ENCODE measurements around the gene NFIA.

Gene NFIA

DNA sequence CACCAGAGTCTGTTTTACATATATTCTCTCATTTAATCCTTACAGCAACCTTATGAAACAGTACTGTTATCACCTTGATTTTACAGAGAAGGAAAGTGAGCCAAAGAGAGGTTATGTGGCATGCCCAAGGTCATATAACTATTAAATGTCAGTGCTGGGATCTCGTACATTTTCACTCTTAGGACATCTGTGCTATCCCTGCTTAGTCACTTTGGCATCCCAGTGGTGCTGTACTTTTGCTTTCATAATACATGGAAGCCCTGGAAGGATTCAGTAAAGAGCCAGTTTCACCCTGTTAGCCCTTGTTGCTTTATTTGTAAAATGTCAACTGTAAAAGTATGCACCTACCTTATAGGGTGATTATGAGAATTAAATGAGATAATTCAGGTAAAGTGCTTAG, 104.4 kb downstream of the NFIA start:
- 88% methylated on average over 1 of the region's 1 CpG; no CpG with 5 or more reads in 1 of the 2 experiments for WGBS, 2 experiments (ENCODE audit: insufficient coverage in 2 of 2)
- no peaks in the 10 kb centered on the region for H3K4me1 ChIP-seq (ENCODE audit: control insufficient read depth, insufficient read depth, low read length, poor library complexity, severe bottlenecking)
- no peaks in the 10 kb centered on the region for H3K9me3 ChIP-seq (ENCODE audit: control insufficient read depth, low read length)
- no peaks in the 10 kb centered on the region for H3K36me3 ChIP-seq (ENCODE audit: control insufficient read depth, insufficient read depth, low read length)
- no peak overlapping the region for H3K27ac ChIP-seq (ENCODE audit: low read depth, low read length, severe bottlenecking)
- H3K4me3 ChIP-seq (ENCODE audit: extremely low read depth, insufficient read depth, low read length, poor library complexity, severe bottlenecking), result no peak overlapping the region

DNA sequence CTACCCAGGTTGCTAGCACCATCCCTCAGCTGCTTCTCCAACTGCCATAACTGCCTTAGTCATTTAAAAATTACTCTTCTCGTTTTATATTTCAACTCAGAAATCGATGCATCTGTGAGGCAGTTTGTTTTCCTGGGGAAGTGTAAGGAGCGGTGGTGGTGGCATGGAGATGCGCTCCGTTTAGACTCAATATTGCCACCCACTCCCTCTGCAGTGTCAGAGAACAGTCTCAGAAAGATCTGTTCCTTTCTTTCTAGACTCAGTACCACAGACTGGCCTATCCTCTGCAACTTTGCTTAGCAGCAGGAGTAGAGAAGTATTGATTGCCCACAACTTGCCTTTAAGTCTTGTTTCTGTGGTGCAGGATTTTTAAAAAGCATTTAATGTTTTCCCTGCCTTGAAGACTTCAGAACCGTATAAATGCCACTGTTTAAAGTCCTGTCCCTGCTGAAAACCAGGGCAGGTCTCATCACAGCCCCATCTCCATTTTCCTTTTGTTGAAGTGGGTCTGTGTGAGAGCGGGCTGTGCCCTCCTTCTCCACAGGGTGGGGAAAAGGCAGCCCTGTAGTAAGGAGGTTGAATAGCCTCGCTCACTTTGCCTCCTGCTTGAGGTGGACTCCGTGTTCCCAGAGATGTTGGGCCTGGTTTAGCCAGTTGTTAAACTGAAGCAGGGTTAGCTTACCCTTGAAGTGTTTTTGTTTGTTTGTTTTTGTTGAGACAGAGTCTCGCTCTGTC, 105.2 kb downstream of the NFIA start:
- 81 to 89% methylated on average over 4 to 7 of the region's 10 CpGs for WGBS, 2 experiments (ENCODE audit: insufficient coverage in 2 of 2)
- no peaks in the 10 kb centered on the region for H3K9me3 ChIP-seq (ENCODE audit: control insufficient read depth, low read length)
- H3K27ac ChIP-seq (ENCODE audit: low read depth, low read length, severe bottlenecking), result no peak overlapping the region
- no peaks in the 10 kb centered on the region for H3K4me1 ChIP-seq (ENCODE audit: control insufficient read depth, insufficient read depth, low read length, poor library complexity, severe bottlenecking)
- no peak overlapping the region for H3K4me3 ChIP-seq (ENCODE audit: extremely low read depth, insufficient read depth, low read length, poor library complexity, severe bottlenecking)
- no peaks in the 10 kb centered on the region for H3K36me3 ChIP-seq (ENCODE audit: control insufficient read depth, insufficient read depth, low read length)

- H3K9me3 ChIP-seq (ENCODE audit: control insufficient read depth, low read length), result no peaks in the 10 kb centered on the region
- WGBS, 2 experiments (ENCODE audit: insufficient coverage in 2 of 2), result 96 to 100% methylated on average over 3 to 4 of the region's 4 CpGs
Measured at GRCh38 chr1:61190153-61190552, 107.8 kb downstream of the NFIA start.

GRCh38 chr1:61190618-61191432, 108.5 kb downstream of the NFIA start:
- H3K9me3 ChIP-seq (ENCODE audit: control insufficient read depth, low read length), result no peaks in the 10 kb centered on the region
- H3K36me3 ChIP-seq (ENCODE audit: control insufficient read depth, insufficient read depth, low read length), result no peaks in the 10 kb centered on the region
- H3K27ac ChIP-seq (ENCODE audit: low read depth, low read length, severe bottlenecking), result no peak overlapping the region
- H3K4me3 ChIP-seq (ENCODE audit: extremely low read depth, insufficient read depth, low read length, poor library complexity, severe bottlenecking), result no peak overlapping the region
- WGBS, 2 experiments (ENCODE audit: insufficient coverage in 2 of 2), result 78 to 86% methylated on average over 4 of the region's 5 CpGs
- H3K4me1 ChIP-seq (ENCODE audit: control insufficient read depth, insufficient read depth, low read length, poor library complexity, severe bottlenecking), result no peaks in the 10 kb centered on the region

More at GRCh38 chr1:61190153-61190552, 107.8 kb downstream of the NFIA start:
- H3K36me3 ChIP-seq (ENCODE audit: control insufficient read depth, insufficient read depth, low read length), result no peaks in the 10 kb centered on the region
- H3K4me3 ChIP-seq (ENCODE audit: extremely low read depth, insufficient read depth, low read length, poor library complexity, severe bottlenecking), result no peak overlapping the region
- no peak overlapping the region for H3K27ac ChIP-seq (ENCODE audit: low read depth, low read length, severe bottlenecking)
- no peaks in the 10 kb centered on the region for H3K4me1 ChIP-seq (ENCODE audit: control insufficient read depth, insufficient read depth, low read length, poor library complexity, severe bottlenecking)

DNA sequence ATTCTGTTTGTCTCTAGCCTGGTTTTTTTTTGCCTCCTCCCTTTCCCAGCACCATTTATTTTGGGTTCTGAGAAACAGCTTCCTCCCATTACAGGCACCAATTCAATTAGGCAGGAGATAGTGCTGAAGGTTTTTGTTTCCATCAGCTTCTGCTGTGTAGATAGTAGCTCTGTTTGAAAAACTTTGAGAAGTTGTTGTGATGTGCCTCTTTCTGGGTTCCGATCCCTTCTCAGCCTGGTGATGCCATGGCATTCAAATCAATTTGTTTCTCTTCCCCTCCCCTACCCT, 109.0 kb downstream of the NFIA start:
- Histone ChIP-seq H3K4me1 (ENCODE audit: control insufficient read depth, insufficient read depth, low read length, poor library complexity, severe bottlenecking) (no peaks in the 10 kb centered on the region), H3K27ac (ENCODE audit: low read depth, low read length, severe bottlenecking) (no peak overlapping the region), H3K36me3 (ENCODE audit: control insufficient read depth, insufficient read depth, low read length) (no peaks in the 10 kb centered on the region), H3K9me3 (ENCODE audit: control insufficient read depth, low read length) (no peaks in the 10 kb centered on the region), H3K4me3 (ENCODE audit: extremely low read depth, insufficient read depth, low read length, poor library complexity, severe bottlenecking) (no peak overlapping the region)
- no CpG with 5 or more reads among the region's 1 CpG for WGBS, 2 experiments (ENCODE audit: insufficient coverage in 2 of 2)

DNA sequence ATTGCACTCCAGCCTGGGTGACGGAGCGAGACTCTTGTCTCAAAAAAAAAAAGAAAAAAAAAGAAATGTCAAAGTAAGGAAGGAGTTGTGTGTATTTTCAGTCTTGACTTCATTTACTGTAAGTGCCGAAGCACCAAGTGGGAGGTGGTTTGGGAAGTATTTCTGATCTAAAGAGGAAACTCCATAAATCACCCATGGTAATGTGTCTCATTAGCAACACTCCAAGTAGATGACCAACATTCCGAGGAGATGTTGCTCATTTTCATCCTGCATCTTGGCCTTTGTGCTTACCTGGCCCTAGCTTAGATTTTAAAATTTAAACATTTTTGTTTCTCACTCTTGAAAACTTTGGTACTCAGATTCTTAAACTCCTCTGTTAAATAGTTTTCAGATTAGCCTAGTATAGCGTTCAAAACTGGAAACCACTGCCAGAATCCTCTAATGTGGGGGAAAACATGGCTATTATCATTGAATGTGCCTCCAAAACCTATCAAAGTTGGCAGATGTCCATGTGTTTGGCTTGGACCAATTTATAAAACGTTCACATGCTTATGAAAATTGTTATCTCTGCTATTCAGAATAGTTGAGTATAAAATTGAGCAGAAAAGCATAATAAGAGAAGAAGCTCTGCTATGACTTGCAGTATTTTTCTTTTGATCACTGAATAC, 110.4 kb downstream of the NFIA start:
- no peak overlapping the region for H3K27ac ChIP-seq (ENCODE audit: low read depth, low read length, severe bottlenecking)
- no peak overlapping the region for H3K4me3 ChIP-seq (ENCODE audit: extremely low read depth, insufficient read depth, low read length, poor library complexity, severe bottlenecking)
- 97 to 100% methylated on average over 4 of the region's 6 CpGs for WGBS, 2 experiments (ENCODE audit: insufficient coverage in 2 of 2)
- no peaks in the 10 kb centered on the region for H3K36me3 ChIP-seq (ENCODE audit: control insufficient read depth, insufficient read depth, low read length)
- no peaks in the 10 kb centered on the region for H3K4me1 ChIP-seq (ENCODE audit: control insufficient read depth, insufficient read depth, low read length, poor library complexity, severe bottlenecking)
- no peaks in the 10 kb centered on the region for H3K9me3 ChIP-seq (ENCODE audit: control insufficient read depth, low read length)

DNA sequence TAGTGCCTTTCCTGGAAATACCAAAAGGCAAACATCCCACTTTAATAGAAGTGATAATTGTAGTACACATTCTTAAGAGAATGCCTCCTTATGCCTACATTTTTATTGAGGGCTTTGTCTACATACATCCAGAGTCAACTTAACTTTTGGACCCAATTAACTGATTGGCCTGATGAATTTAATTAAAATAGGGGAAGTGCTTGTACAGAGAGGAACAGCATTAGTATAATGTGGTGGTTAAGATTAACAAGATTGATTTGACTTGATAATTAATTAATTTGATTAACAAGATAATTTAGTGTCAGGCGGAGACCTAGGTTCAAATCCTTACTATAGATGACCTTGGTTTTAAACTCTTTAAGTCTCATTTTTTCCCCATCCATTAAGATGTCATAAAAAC, 111.4 kb downstream of the NFIA start:
- WGBS, 2 experiments (ENCODE audit: insufficient coverage in 2 of 2), result no CpG with 5 or more reads among the region's 1 CpG
- H3K4me1 ChIP-seq (ENCODE audit: control insufficient read depth, insufficient read depth, low read length, poor library complexity, severe bottlenecking), result no peaks in the 10 kb centered on the region
- H3K4me3 ChIP-seq (ENCODE audit: extremely low read depth, insufficient read depth, low read length, poor library complexity, severe bottlenecking), result no peak overlapping the region
- no peaks in the 10 kb centered on the region for H3K9me3 ChIP-seq (ENCODE audit: control insufficient read depth, low read length)
- no peak overlapping the region for H3K27ac ChIP-seq (ENCODE audit: low read depth, low read length, severe bottlenecking)
- H3K36me3 ChIP-seq (ENCODE audit: control insufficient read depth, insufficient read depth, low read length), result no peaks in the 10 kb centered on the region

DNA sequence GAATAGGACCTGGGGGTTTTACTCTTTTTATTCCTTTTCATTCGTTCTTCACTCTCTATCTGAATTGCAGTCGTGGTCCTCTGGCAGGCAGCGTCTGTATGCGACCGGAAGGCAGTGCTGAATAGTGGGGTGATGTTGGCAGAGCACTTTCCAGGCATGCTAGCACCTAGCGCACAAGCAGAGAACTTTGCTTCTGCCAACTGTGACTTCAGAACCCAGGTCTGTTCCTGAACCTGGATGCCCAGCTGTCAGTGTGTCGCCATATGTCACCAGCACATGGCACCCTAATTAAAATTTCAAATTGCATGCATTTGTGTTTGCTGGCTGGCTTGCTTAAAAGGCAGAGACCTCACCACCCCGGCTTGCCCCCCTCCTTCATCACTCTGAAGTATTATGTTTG, 116.2 kb downstream of the NFIA start:
- Histone ChIP-seq H3K36me3 (ENCODE audit: control insufficient read depth, insufficient read depth, low read length) (no peaks in the 10 kb centered on the region), H3K27ac (ENCODE audit: low read depth, low read length, severe bottlenecking) (no peak overlapping the region), H3K4me1 (ENCODE audit: control insufficient read depth, insufficient read depth, low read length, poor library complexity, severe bottlenecking) (no peaks in the 10 kb centered on the region), H3K4me3 (ENCODE audit: extremely low read depth, insufficient read depth, low read length, poor library complexity, severe bottlenecking) (no peak overlapping the region), H3K9me3 (ENCODE audit: control insufficient read depth, low read length) (no peaks in the 10 kb centered on the region)
- 59% methylated on average over 6 of the region's 8 CpGs; no CpG with 5 or more reads in 1 of the 2 experiments for WGBS, 2 experiments (ENCODE audit: insufficient coverage in 2 of 2)

- H3K36me3 ChIP-seq (ENCODE audit: control insufficient read depth, insufficient read depth, low read length), result no peaks in the 10 kb centered on the region
- WGBS, 2 experiments (ENCODE audit: insufficient coverage in 2 of 2), result no CpG with 5 or more reads among the region's 5 CpGs
- H3K4me3 ChIP-seq (ENCODE audit: extremely low read depth, insufficient read depth, low read length, poor library complexity, severe bottlenecking), result no peak overlapping the region
- H3K4me1 ChIP-seq (ENCODE audit: control insufficient read depth, insufficient read depth, low read length, poor library complexity, severe bottlenecking), result no peaks in the 10 kb centered on the region
- H3K27ac ChIP-seq (ENCODE audit: low read depth, low read length, severe bottlenecking), result no peak overlapping the region
- no peaks in the 10 kb centered on the region for H3K9me3 ChIP-seq (ENCODE audit: control insufficient read depth, low read length)
Measured at GRCh38 chr1:61201035-61201434, 118.7 kb downstream of the NFIA start.

GRCh38 chr1:61202854-61203598, 120.7 kb downstream of the NFIA start:
- 95% methylated on average over 6 of the region's 11 CpGs; no CpG with 5 or more reads in 1 of the 2 experiments for WGBS, 2 experiments (ENCODE audit: insufficient coverage in 2 of 2)
- H3K4me3 ChIP-seq (ENCODE audit: extremely low read depth, insufficient read depth, low read length, poor library complexity, severe bottlenecking), result no peak overlapping the region
- no peaks in the 10 kb centered on the region for H3K4me1 ChIP-seq (ENCODE audit: control insufficient read depth, insufficient read depth, low read length, poor library complexity, severe bottlenecking)
- no peaks in the 10 kb centered on the region for H3K36me3 ChIP-seq (ENCODE audit: control insufficient read depth, insufficient read depth, low read length)
- no peak overlapping the region for H3K27ac ChIP-seq (ENCODE audit: low read depth, low read length, severe bottlenecking)
- no peaks in the 10 kb centered on the region for H3K9me3 ChIP-seq (ENCODE audit: control insufficient read depth, low read length)

Measured in mesodermal cell (in vitro differentiated cells).